ENCODE data around the gene ALPI. TPM values are rescaled to one million over a fixed set of nuclear protein-coding genes. Genes with fewer than 3 reads are reported as not detected.
"Not testable (repeated sequence)": the region's sequence is repeated elsewhere in the genome, so short reads cannot be mapped to it uniquely, and the experiment has no call there.

ALPI gene
- not detected in 2 replicates for polyA plus RNA-seq (2014; cell fraction: cytosol; rRNA removed)
- polyA plus RNA-seq (2014; cell fraction: nucleus; rRNA removed), result not detected in 2 replicates

- DNase-seq (ENCODE audit: low spot score), result no peak
Measured at GRCh38 chr2:232455426-232456255, at the start of gene ALPI. Gene ALPI, plus strand, starts transcription at chr2:232456153. Its CDS starts 47 bp downstream, at chr2:232456200.

- no peak for DNase-seq (ENCODE audit: low spot score)
Measured at GRCh38 chr2:232406556-232407310, 49.2 kb upstream of the ALPI start, which contains the start of gene ALPG. Gene ALPG, plus strand, starts transcription at chr2:232406844. Its CDS starts 51 bp downstream, at chr2:232406895.

- DNase-seq (ENCODE audit: low spot score), result not testable (repeated sequence)
Measured at GRCh38 chr2:232407428-232408150, 48.4 kb upstream of the ALPI start.

- DNase-seq (ENCODE audit: low spot score), result not testable (repeated sequence)
Measured at GRCh38 chr2:232408269-232408668, 47.7 kb upstream of the ALPI start.

- not testable (repeated sequence) for DNase-seq (ENCODE audit: low spot score)
Measured at GRCh38 chr2:232409617-232410016, 46.3 kb upstream of the ALPI start.

GRCh38 chr2:232410238-232410900 is 45.6 kb upstream of the ALPI start:
- no peak for DNase-seq (ENCODE audit: low spot score)

GRCh38 chr2:232411901-232412629 is 43.9 kb upstream of the ALPI start:
- no peak for DNase-seq (ENCODE audit: low spot score)

- DNase-seq (ENCODE audit: low spot score), result no peak
Measured at GRCh38 chr2:232412986-232413385, 43.0 kb upstream of the ALPI start.

GRCh38 chr2:232415138-232415690 is 40.7 kb upstream of the ALPI start:
- DNase-seq (ENCODE audit: low spot score), result no peak

GRCh38 chr2:232415736-232416520 is 40.0 kb upstream of the ALPI start:
- DNase-seq (ENCODE audit: low spot score), result no peak

GRCh38 chr2:232416521-232417470 is 39.2 kb upstream of the ALPI start:
- DNase-seq (ENCODE audit: low spot score), result no peak

- no peak for DNase-seq (ENCODE audit: low spot score)
Measured at GRCh38 chr2:232417489-232417888, 38.5 kb upstream of the ALPI start.

GRCh38 chr2:232418056-232418455 is 37.9 kb upstream of the ALPI start:
- no peak for DNase-seq (ENCODE audit: low spot score)

GRCh38 chr2:232418466-232419244 is 37.3 kb upstream of the ALPI start:
- no peak for DNase-seq (ENCODE audit: low spot score)

GRCh38 chr2:232419245-232420072 is 36.5 kb upstream of the ALPI start:
- no peak for DNase-seq (ENCODE audit: low spot score)

GRCh38 chr2:232420073-232420454 is 35.9 kb upstream of the ALPI start:
- DNase-seq (ENCODE audit: low spot score), result no peak
